Measurements from ENCODE around the gene SLC2A2. TPM values are rescaled to one million over a fixed set of nuclear protein-coding genes. Genes with fewer than 3 reads are reported as not detected.

The SLC2A2 gene
- polyA plus RNA-seq (ENCODE audit: insufficient read length in 4 of 4), result 10 to 100 TPM in 3 of 4 donors, 1 to 10 TPM in 1; 9.7 to 23.3 (median 12.7) TPM

DNA sequence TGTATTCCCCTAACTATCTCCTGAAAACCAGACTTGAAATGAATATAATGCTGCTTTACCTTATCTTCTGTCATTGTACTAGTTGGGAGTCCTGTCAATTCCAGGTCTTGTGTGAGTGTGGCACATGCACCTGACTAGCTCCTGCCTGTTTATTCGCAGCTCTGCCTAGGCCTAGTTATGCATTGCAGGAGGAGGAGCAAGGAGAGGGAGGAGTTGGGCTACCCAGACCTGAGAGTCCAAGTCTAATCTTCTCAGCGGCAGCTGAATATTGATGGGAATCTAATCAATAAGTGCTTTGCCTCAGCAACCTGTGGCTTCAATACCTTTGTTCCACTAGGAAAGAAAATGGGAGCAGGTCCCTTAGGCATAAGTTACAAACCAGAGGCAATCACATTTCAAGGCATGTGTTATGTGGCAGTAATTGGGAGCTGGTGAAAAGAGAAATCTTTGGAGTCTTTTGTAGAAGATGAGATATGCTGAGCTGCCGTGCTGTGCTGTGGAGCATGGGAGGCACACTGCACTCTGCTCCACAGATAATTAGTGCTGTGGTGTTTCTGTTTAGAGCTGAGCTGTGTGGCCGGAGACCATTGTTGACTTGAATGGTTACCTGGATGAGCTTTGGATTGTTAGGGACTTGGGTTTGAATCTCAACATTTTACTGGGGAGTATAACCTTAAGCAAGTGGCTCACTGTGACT lies at the start of gene SLC2A2:
Gene SLC2A2 (minus strand): TSS at position 124 of the 697 bp plus-strand sequence. CDS start 50 bp downstream, at position 74.
- DNase-seq (ENCODE audit: low read depth in 4 of 4, low spot score in 2 of 4), result peak in 1 of 4 donors; percentile 17

DNA sequence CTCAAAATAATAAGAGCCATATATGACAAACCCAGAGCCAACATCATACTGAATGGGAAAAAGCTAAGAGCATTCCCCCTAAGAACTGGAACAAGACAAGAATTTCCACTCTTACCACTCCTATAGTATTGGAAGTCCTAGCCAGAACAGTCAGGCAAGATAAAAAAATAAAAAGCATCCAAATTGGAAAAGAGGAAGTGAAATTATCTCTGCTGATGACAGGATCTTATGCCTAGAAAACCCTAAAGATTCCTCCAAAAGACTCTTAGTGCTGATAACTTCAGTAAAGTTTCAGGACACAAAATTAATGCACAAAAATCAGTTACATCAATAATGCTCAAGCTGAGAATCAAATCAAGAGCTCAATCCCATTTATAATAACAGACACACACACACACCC lies 45.9 kb upstream of the SLC2A2 start:
- no peak for DNase-seq (ENCODE audit: low read depth in 4 of 4, low spot score in 2 of 4)

- no peak for DNase-seq (ENCODE audit: low read depth in 4 of 4, low spot score in 2 of 4)
These were observed 42.1 kb upstream of the SLC2A2 start for GRCh38 chr3:171068658-171069057.

DNA sequence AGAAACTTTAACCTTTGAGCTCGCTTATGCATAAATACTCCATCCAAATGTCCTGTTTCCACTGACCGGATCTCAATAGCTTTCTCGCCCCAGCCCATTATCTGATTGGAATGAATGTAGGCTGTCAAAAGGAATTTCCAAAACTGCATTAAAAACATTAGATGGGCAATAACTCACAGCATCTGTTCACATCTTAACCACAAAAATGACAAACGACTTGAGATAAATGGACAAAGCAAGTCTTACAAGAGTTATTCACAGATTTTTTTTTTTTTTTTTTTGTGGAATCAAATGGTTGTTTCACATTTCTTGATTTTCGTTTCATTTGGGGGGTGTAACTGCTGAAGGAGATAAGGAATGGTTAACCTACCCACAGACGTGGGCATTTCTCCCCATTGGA lies 39.7 kb upstream of the SLC2A2 start:
- DNase-seq (ENCODE audit: low read depth in 4 of 4, low spot score in 2 of 4), result no peak

DNA sequence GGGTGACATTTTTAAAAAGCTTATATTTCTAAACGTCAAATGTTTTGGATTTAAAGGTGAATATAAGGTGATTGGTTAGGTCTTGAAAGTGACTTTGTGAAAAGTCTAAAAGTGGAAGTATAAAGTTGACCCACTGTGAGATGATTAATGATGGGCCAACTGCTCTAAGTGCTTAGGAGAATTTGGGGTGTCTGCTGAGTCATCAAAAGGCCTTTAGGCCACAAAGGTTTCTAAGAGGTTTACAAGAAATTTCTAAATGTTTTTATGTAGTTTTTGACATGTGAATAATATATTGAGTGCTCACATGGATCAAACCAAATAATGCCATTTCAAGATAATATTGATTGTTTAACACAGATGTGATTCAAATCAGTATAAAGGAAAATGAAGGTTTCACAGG lies 39.2 kb upstream of the SLC2A2 start:
- no peak for DNase-seq (ENCODE audit: low read depth in 4 of 4, low spot score in 2 of 4)

DNA sequence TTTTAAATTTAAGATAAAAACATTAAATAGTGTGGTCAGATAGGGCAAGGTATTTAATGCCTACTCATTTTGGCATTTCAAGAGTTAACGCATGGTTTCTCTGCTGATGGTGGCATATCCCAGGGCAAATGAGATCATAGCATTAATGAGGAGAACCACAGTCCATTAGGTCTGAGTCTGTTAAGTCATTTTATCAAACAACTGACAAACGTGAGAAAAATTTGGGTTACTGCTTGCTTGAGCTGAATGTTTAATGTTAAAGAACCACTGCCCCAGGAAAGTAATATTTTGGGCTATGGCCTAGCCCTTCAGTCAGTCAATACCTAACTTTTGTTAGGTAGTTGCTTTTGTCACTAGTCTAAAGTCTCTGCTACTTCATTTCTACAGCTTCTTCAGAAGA lies 37.9 kb upstream of the SLC2A2 start:
- no peak for DNase-seq (ENCODE audit: low read depth in 4 of 4, low spot score in 2 of 4)

GRCh38 chr3:171061749-171062148 lies 35.2 kb upstream of the SLC2A2 start:
- no peak for DNase-seq (ENCODE audit: low read depth in 4 of 4, low spot score in 2 of 4)

GRCh38 chr3:171059978-171060377 lies 33.5 kb upstream of the SLC2A2 start:
- no peak for DNase-seq (ENCODE audit: low read depth in 4 of 4, low spot score in 2 of 4)

GRCh38 chr3:171058873-171059603 lies 32.5 kb upstream of the SLC2A2 start:
- no peak for DNase-seq (ENCODE audit: low read depth in 4 of 4, low spot score in 2 of 4)

- DNase-seq (ENCODE audit: low read depth in 4 of 4, low spot score in 2 of 4), result no peak
These were observed 31.5 kb upstream of the SLC2A2 start for GRCh38 chr3:171058058-171058457.

- no peak for DNase-seq (ENCODE audit: low read depth in 4 of 4, low spot score in 2 of 4)
These were observed 30.6 kb upstream of the SLC2A2 start for GRCh38 chr3:171057072-171057471.

GRCh38 chr3:171056528-171056927 lies 30.0 kb upstream of the SLC2A2 start:
- DNase-seq (ENCODE audit: low read depth in 4 of 4, low spot score in 2 of 4), result no peak

- DNase-seq (ENCODE audit: low read depth in 4 of 4, low spot score in 2 of 4), result no peak
These were observed 29.0 kb upstream of the SLC2A2 start for GRCh38 chr3:171055336-171056178.

- DNase-seq (ENCODE audit: low read depth in 4 of 4, low spot score in 2 of 4), result no peak
These were observed 28.4 kb upstream of the SLC2A2 start for GRCh38 chr3:171054921-171055320.

GRCh38 chr3:171054231-171054630 lies 27.7 kb upstream of the SLC2A2 start:
- DNase-seq (ENCODE audit: low read depth in 4 of 4, low spot score in 2 of 4), result no peak

- peak in 1 of 4 donors; percentile 23 for DNase-seq (ENCODE audit: low read depth in 4 of 4, low spot score in 2 of 4)
These were observed 23.4 kb upstream of the SLC2A2 start for GRCh38 chr3:171049861-171050444.

- no peak for DNase-seq (ENCODE audit: low read depth in 4 of 4, low spot score in 2 of 4)
These were observed 20.2 kb upstream of the SLC2A2 start for GRCh38 chr3:171046760-171047159.

GRCh38 chr3:171044835-171045793 lies 18.6 kb upstream of the SLC2A2 start:
- no peak for DNase-seq (ENCODE audit: low read depth in 4 of 4, low spot score in 2 of 4)

DNA sequence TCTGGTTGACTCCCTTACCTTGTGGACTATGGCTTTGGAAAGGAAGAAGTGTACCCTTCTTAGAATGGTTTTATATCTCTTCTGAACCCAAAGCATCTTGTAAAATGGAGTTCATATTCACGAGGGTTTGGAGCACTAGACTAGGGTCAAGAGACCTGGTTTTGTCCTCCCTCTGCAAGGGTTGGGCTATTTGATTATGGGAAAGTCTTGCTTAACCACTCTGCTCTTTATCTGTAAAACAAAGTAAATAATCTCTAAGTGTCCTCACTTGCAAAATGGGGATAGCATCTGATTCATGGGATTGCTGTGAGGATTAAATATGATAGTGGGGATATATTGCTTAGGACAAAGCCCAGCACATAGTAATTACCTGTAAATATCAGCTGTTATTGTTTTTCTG lies 17.9 kb upstream of the SLC2A2 start:
- no peak for DNase-seq (ENCODE audit: low read depth in 4 of 4, low spot score in 2 of 4)

DNA sequence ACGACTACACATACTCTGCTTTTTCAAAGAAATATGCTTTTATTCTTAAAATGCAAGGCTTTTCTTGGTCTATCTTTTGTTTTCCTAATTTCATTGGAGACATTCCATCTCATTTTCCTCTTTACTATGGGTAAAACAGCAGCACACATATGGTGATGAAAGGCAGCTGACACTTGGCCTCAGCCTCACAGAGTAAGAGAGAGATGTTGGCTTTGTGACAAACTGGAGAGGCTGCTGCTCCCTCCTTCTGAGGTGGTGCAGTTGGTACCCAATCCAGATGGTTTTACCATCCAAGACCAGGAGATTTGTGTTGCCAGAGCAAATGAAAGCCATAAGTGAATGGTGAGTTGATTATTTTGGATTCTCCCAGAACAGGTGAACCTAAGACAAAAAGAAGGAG lies 13.2 kb upstream of the SLC2A2 start:
- DNase-seq (ENCODE audit: low read depth in 4 of 4, low spot score in 2 of 4), result no peak
